C4-2B (cell line): Measurements from ENCODE around the gene ALS2CL.

Experiments used
- ZFX ChIP-seq: fragments of 450-650 bp; IDR thresholded peaks from 2 replicates; pipeline ENCODE4 v1.6.1; 2017
- TF ChIP-seq, protein P1 (sequence below): fragments of 450-650 bp; conservative IDR thresholded peaks from 2 replicates; pipeline ENCODE4 v1.5.1; 2017; ENCODE audit warnings: mild to moderate bottlenecking

DNA sequence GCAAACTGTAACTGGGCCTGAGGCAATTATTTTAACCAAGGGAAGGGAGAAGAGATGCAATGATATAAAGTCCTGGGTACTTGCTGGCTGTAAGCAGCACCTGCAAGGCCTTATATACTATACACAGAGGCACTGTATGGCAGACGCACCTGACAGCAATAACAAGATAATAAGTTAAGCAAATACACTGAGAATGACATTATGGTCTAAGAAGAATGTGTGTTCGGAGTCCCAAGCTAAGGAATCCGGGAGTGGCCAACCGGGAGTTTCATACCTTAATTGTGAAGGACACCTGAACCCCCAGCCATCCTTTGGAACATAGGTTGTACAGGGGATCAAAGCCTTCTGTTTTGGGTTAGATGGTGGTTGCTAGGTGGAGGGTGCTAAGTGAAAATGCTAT, 67.4 kb downstream of the ALS2CL start:
- TF ChIP-seq, protein P1, sequence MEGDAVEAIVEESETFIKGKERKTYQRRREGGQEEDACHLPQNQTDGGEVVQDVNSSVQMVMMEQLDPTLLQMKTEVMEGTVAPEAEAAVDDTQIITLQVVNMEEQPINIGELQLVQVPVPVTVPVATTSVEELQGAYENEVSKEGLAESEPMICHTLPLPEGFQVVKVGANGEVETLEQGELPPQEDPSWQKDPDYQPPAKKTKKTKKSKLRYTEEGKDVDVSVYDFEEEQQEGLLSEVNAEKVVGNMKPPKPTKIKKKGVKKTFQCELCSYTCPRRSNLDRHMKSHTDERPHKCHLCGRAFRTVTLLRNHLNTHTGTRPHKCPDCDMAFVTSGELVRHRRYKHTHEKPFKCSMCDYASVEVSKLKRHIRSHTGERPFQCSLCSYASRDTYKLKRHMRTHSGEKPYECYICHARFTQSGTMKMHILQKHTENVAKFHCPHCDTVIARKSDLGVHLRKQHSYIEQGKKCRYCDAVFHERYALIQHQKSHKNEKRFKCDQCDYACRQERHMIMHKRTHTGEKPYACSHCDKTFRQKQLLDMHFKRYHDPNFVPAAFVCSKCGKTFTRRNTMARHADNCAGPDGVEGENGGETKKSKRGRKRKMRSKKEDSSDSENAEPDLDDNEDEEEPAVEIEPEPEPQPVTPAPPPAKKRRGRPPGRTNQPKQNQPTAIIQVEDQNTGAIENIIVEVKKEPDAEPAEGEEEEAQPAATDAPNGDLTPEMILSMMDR, result no peak
- TF ChIP-seq ZFX, result no peak
